SK-MEL-5 (cell line): ENCODE data around the gene GLT1D1. TPM values are rescaled to one million over a fixed set of nuclear protein-coding genes. Genes with fewer than 3 reads are reported as not detected.
"Not testable (repeated sequence)": the region's sequence is repeated elsewhere in the genome, so short reads cannot be mapped to it uniquely, and the experiment has no call there.

Experiments used
- DNase-seq: peaks from one replicate; pipeline ENCODE4 v3.0.0-alpha.2; 2016; ENCODE audit warnings: low read depth, low spot score
- in situ Hi-C: cut with HindIII; loops from 2 replicates; pipeline ENCODE4 v1.10.0; 2016; ENCODE audit warnings: low sequenced_read_pairs, high pct_unique_total_duplicates, low pct_unique_long_range_greater_than_20kb
- total RNA-seq: library from RNA; depleted of rRNA; stranded (reverse); fragments of >200 nt; shearing (Covaris generic); gene quantifications from 2 replicates; pipeline ENCODE4 v1.2.3, GENCODE V29; 2014

The GLT1D1 gene
- total RNA-seq, 1 experiment from 2014 or later: 0.05 TPM

- in situ Hi-C loops: no loop called here
- peak; percentile 72 for DNase-seq
These were observed 34.9 kb upstream of the GLT1D1 start for GRCh38 chr12:128818065-128819022.

GRCh38 chr12:128819293-128820144 is 33.8 kb upstream of the GLT1D1 start:
- no peak for DNase-seq
- in situ Hi-C loops: no loop called here

GRCh38 chr12:128820253-128820652 is 33.0 kb upstream of the GLT1D1 start:
- DNase-seq: no peak
- in situ Hi-C loops: no loop called here

GRCh38 chr12:128820723-128821432 is 32.4 kb upstream of the GLT1D1 start:
- DNase-seq: peak; percentile 70
- in situ Hi-C loops: no loop called here

GRCh38 chr12:128823216-128823915 is 29.9 kb upstream of the GLT1D1 start:
- DNase-seq: no peak
- in situ Hi-C loops: no loop called here

- in situ Hi-C loops: no loop called here
- peak; percentile 90 for DNase-seq
These were observed 29.1 kb upstream of the GLT1D1 start, which contains the start of gene SLC15A4 for GRCh38 chr12:128823916-128824839. SLC15A4 (minus strand) TSS chr12:128823958; CDS start chr12:128823943, 15 bp downstream.

- no peak for DNase-seq
- in situ Hi-C loops: no loop called here
These were observed 27.4 kb upstream of the GLT1D1 start for GRCh38 chr12:128825835-128826234.

- DNase-seq: no peak
- in situ Hi-C loops: no loop called here
These were observed 25.6 kb upstream of the GLT1D1 start for GRCh38 chr12:128827724-128828123.

- no peak for DNase-seq
- in situ Hi-C loops: no loop called here
These were observed 23.3 kb upstream of the GLT1D1 start for GRCh38 chr12:128829861-128830504.

GRCh38 chr12:128830505-128830893 is 22.8 kb upstream of the GLT1D1 start:
- DNase-seq: no peak
- in situ Hi-C loops: no loop called here

GRCh38 chr12:128833418-128833817 is 19.9 kb upstream of the GLT1D1 start:
- in situ Hi-C loops: no loop called here

GRCh38 chr12:128839885-128840284 is 13.4 kb upstream of the GLT1D1 start:
- in situ Hi-C loops, DNase-seq: not testable (repeated sequence)

More at GRCh38 chr12:128833418-128833817, 19.9 kb upstream of the GLT1D1 start:
- no peak for DNase-seq

- DNase-seq: no peak
- in situ Hi-C loops: no loop called here
These were observed 12.3 kb upstream of the GLT1D1 start for GRCh38 chr12:128840862-128841468.

GRCh38 chr12:128842579-128842978 is 10.7 kb upstream of the GLT1D1 start:
- no peak for DNase-seq
- in situ Hi-C loops: no loop called here

- in situ Hi-C loops: no loop called here
- DNase-seq: no peak
These were observed 9.7 kb upstream of the GLT1D1 start for GRCh38 chr12:128843538-128843937.
